K562 (cell line): Measurements from ENCODE around the gene ZNF865. TPM values are rescaled to one million over a fixed set of nuclear protein-coding genes. Genes with fewer than 3 reads are reported as not detected.

Source experiments
- BRCA1 ChIP-seq, 2 experiments: fragments of 450-650 bp in 1 of 2; sonication (generic) in 1 of 2; formaldehyde crosslinking in 1 of 2; IDR thresholded peaks; 2 replicates each; pipeline versions ENCODE4 v1.5.0 to v1.6.1; 2017 to 2020; ENCODE audit warnings: mild to moderate bottlenecking in 1 of 2, missing genetic modification reagents in 1 of 2
- CBX2 ChIP-seq: fragments of 200-600 bp; sonication (generic); IDR thresholded peaks from one replicate; pipeline ENCODE4 v1.6.1; 2012; ENCODE audit warnings: mild to moderate bottlenecking, low read length, inconsistent platforms; ENCODE audit not compliant: insufficient read depth, poor library complexity, severe bottlenecking
- DDX20 ChIP-seq: fragments of 450-650 bp; IDR thresholded peaks from 2 replicates; pipeline ENCODE4 v1.6.1; 2016; ENCODE audit warnings: missing genetic modification characterization, low read depth, mild to moderate bottlenecking, missing compliant biosample characterization, moderate library complexity
- DNMT1 ChIP-seq: fragments of 450-650 bp; IDR thresholded peaks from 2 replicates; pipeline ENCODE4 v1.6.1; 2016; ENCODE audit warnings: antibody characterized with exemption, mild to moderate bottlenecking
- FOXA1 ChIP-seq: fragments of 450-650 bp; IDR thresholded peaks from 2 replicates; pipeline ENCODE4 v1.6.1; 2016; ENCODE audit warnings: mild to moderate bottlenecking, borderline replicate concordance
- FOXM1 ChIP-seq, 2 experiments: fragments of 450-650 bp in 1 of 2; sonication (generic) in 1 of 2; formaldehyde crosslinking in 1 of 2; IDR thresholded peaks; 2 replicates each; pipeline versions ENCODE4 v1.6.1 to v1.9.0; 2017 to 2022; ENCODE audit warnings: low read depth in 2 of 2, mild to moderate bottlenecking in 2 of 2, missing genetic modification reagents in 1 of 2, moderate library complexity in 1 of 2
- GATAD2A ChIP-seq: fragments of 450-650 bp; IDR thresholded peaks from 2 replicates; pipeline ENCODE4 v1.6.1; 2017
- MLLT1 ChIP-seq, 2 experiments: fragments of 450-650 bp; IDR thresholded peaks; 2 replicates each; pipeline ENCODE4 v1.6.1; 2016
- NCOA1 ChIP-seq: fragments of 450-650 bp; IDR thresholded peaks from 2 replicates; pipeline ENCODE4 v1.6.1; 2016; ENCODE audit warnings: low read depth
- NEUROD1 ChIP-seq: fragments of 150-350 bp; IDR thresholded peaks from 2 replicates; pipeline ENCODE4 v1.6.1; 2014; ENCODE audit warnings: borderline replicate concordance, low read length, low read depth; ENCODE audit not compliant: partially characterized antibody
- NR2C2 ChIP-seq, 2 experiments: fragments of 200-800 bp in 1 of 2; sonication (Bioruptor generic) in 1 of 2; sonication (generic) in 1 of 2; formaldehyde crosslinking in 1 of 2; IDR thresholded peaks; 2 replicates each; pipeline versions ENCODE4 v1.6.1 to v1.8.0; 2016 to 2022; ENCODE audit warnings: mild to moderate bottlenecking in 1 of 2, missing compliant biosample characterization in 1 of 2, missing genetic modification characterization in 1 of 2, missing genetic modification reagents in 1 of 2
- PKNOX1 ChIP-seq: fragments of 450-650 bp; IDR thresholded peaks from 2 replicates; pipeline ENCODE4 v1.6.1; 2016
- SIX5 ChIP-seq, 2 experiments: IDR thresholded peaks; 2 replicates each; pipeline ENCODE4 v1.6.1; 2011; ENCODE audit warnings: low read length in 2 of 2, borderline replicate concordance in 1 of 2, low read depth in 1 of 2, mild to moderate bottlenecking in 1 of 2, moderate library complexity in 1 of 2; ENCODE audit not compliant: insufficient read depth in 1 of 2
- ZC3H4 ChIP-seq: sonication (generic); formaldehyde crosslinking; IDR thresholded peaks from 2 replicates; pipeline ENCODE4 v1.9.0; 2021; ENCODE audit warnings: missing genetic modification reagents, borderline replicate concordance
- ZEB2 ChIP-seq: fragments of 450-650 bp; IDR thresholded peaks from 2 replicates; pipeline ENCODE4 v1.6.1; 2016
- ZNF133 ChIP-seq: fragments of 250-450 bp; sonication (Bioruptor Pico); IDR thresholded peaks from 2 replicates; pipeline ENCODE4 v1.4.0; 2020; ENCODE audit warnings: mild to moderate bottlenecking
- ZNF140 ChIP-seq: fragments of 250-450 bp; sonication (Bioruptor Pico); IDR thresholded peaks from 2 replicates; pipeline ENCODE4 v1.8.0; 2021; ENCODE audit warnings: moderate library complexity, mild to moderate bottlenecking, inconsistent platforms
- ZNF316 ChIP-seq: fragments of 450-650 bp; IDR thresholded peaks from 2 replicates; pipeline ENCODE4 v1.6.1; 2016
- ZNF584 ChIP-seq: fragments of 200-800 bp; sonication (Bioruptor generic); IDR thresholded peaks from 2 replicates; pipeline ENCODE4 v1.6.1; 2016; ENCODE audit warnings: low read depth, mild to moderate bottlenecking, missing genetic modification characterization, missing compliant biosample characterization
- ZNF668 ChIP-seq: fragments of 250-450 bp; sonication (Bioruptor Pico); IDR thresholded peaks from 2 replicates; pipeline ENCODE4 v1.8.0; 2022; ENCODE audit warnings: mild to moderate bottlenecking, inconsistent platforms
- polyA plus RNA-seq, 8 experiments: library from polyadenylated mRNA; depleted of rRNA in 4 of 8; stranded (reverse) in 5 of 8; unstranded in 3 of 8; fragments of >200 nt; fragmentation: Nextera tagmentation in 2 of 8; fragmentation: Illumina TruSeq in 1 of 8; extraction: Ambion mirVana in 2 of 8; extraction: Trizol in 1 of 8; gene quantifications; 2 replicates each; pipeline versions ENCODE4 v1.2.1 to v1.2.3, GENCODE V29; 2011 to 2014; ENCODE audit warnings: inconsistent platforms in 1 of 8, missing spikeins in 1 of 8
- total RNA-seq, 7 experiments: library from RNA; depleted of rRNA in 6 of 7; stranded (reverse); fragments of >200 nt in 6 of 7; fragmentation: Illumina TruSeq in 2 of 7; extraction: Trizol in 2 of 7; gene quantifications; 2 replicates each; pipeline versions ENCODE4 v1.2.1 to v1.2.3, GENCODE V29; 2011 to 2021; ENCODE audit warnings: low replicate concordance in 1 of 7
- TF ChIP-seq, protein P1 (sequence below): sonication (generic); formaldehyde crosslinking; IDR thresholded peaks from 2 replicates; pipeline ENCODE4 v1.8.0; 2022; ENCODE audit warnings: mild to moderate bottlenecking, missing genetic modification reagents

Gene ZNF865
- total and polyA plus RNA-seq, 9 of the 15 experiments (the other 6 are each of a cell fraction or from before 2014, with no cell fraction given): 0.40 to 18.8 (median 1.6) TPM; not detected in 2

DNA sequence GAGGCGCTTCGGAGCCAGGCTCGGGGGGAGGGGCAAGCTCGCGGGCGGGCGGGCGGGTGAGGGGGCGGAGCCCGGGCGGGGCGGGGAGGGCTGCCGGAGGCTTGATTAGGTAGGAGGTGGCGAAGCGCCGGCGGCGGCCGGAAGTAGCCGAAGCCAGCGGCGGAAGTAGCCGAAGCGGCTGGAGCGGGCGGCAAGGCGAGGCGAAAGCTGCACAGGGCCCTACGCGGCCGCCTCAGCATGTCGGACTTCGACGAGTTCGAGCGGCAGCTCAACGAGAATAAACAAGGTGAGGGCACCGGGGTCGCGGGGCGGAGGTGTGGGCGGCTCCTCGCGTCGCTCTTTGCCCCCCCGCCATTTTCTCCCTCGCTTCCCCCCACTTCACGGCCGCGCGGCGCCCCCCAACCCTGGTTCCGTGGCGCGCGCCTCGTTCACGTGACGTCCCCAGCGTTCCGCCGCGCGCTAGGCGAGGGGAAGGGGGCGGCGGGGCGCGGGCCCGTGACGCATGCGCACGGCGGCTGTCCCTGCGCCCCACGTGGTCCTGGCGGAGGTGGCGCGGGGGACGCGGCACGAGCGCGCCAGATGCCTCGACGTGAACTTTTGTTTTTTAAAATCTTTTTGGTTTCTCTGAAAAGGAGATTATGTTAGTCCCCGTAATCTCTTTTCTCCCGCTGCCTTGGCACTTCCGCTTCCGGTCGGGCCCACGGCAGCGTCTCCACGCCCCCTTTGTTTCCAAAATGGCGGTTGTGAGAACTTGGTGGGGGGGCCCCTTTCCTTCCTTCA lies 49.6 kb downstream of the ZNF865 start, which contains the start of gene U2AF2 (continued):
- TF ChIP-seq MLLT1 (IDR thresholded peaks at IDR 0.05) (no peak), CBX2 (no peak), FOXM1 (IDR thresholded peaks at IDR 0.05; ENCODE audit: low read depth) (no peak), FOXM1 (CRISPR knock-in tag; IDR thresholded peaks at IDR 0.05; ENCODE audit: low read depth) (no peak), NEUROD1 (peak; percentile 10), NCOA1 (no peak), ZNF316 (no peak), ZNF668 (CRISPR knock-in tag) (no peak), ZNF133 (CRISPR knock-in tag) (no peak), PKNOX1 (no peak; the same call in 1 of the 2 replicates), DDX20 (tag) (no peak), ZNF584 (CRISPR knock-in tag) (no peak), ZEB2 (no peak), ZNF140 (CRISPR knock-in tag) (no peak), NR2C2 (CRISPR knock-in tag; IDR thresholded peaks at IDR 0.05) (peak; percentile 78), NR2C2 (tag; IDR thresholded peaks at IDR 0.05) (peak; percentile 77), GATAD2A (peak; percentile 84), SIX5 (IDR thresholded peaks at IDR 0.05; ENCODE audit: borderline replicate concordance in 1 of 2, insufficient read depth in 1 of 2, low read depth in 1 of 2, low read length in 2 of 2) (no peak), BRCA1 (IDR thresholded peaks at IDR 0.05) (no peak), BRCA1 (CRISPR knock-in tag; IDR thresholded peaks at IDR 0.05) (no peak), DNMT1 (no peak), ZC3H4 (CRISPR knock-in tag) (no peak), FOXA1 (no peak)
- TF ChIP-seq, protein P1, sequence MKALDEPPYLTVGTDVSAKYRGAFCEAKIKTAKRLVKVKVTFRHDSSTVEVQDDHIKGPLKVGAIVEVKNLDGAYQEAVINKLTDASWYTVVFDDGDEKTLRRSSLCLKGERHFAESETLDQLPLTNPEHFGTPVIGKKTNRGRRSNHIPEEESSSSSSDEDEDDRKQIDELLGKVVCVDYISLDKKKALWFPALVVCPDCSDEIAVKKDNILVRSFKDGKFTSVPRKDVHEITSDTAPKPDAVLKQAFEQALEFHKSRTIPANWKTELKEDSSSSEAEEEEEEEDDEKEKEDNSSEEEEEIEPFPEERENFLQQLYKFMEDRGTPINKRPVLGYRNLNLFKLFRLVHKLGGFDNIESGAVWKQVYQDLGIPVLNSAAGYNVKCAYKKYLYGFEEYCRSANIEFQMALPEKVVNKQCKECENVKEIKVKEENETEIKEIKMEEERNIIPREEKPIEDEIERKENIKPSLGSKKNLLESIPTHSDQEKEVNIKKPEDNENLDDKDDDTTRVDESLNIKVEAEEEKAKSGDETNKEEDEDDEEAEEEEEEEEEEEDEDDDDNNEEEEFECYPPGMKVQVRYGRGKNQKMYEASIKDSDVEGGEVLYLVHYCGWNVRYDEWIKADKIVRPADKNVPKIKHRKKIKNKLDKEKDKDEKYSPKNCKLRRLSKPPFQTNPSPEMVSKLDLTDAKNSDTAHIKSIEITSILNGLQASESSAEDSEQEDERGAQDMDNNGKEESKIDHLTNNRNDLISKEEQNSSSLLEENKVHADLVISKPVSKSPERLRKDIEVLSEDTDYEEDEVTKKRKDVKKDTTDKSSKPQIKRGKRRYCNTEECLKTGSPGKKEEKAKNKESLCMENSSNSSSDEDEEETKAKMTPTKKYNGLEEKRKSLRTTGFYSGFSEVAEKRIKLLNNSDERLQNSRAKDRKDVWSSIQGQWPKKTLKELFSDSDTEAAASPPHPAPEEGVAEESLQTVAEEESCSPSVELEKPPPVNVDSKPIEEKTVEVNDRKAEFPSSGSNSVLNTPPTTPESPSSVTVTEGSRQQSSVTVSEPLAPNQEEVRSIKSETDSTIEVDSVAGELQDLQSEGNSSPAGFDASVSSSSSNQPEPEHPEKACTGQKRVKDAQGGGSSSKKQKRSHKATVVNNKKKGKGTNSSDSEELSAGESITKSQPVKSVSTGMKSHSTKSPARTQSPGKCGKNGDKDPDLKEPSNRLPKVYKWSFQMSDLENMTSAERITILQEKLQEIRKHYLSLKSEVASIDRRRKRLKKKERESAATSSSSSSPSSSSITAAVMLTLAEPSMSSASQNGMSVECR (CRISPR knock-in tag): peak; percentile 93
